SK-N-SH treated with all-trans-retinoic acid at 6 μM for 48 hours (cell line): ENCODE measurements around the gene ACSM4.

Experiments
- BACH2 ChIP-seq: fragments of 250-450 bp; sonication (Bioruptor Pico); IDR thresholded peaks from 2 replicates; pipeline ENCODE4 v1.9.0; 2021; ENCODE audit warnings: mild to moderate bottlenecking, borderline replicate concordance
- ESRRG ChIP-seq: fragments of 250-450 bp; sonication (Bioruptor Pico); IDR thresholded peaks from 2 replicates; pipeline ENCODE4 v1.6.1; 2021; ENCODE audit warnings: mild to moderate bottlenecking
- GLIS3 ChIP-seq: fragments of 250-450 bp; sonication (Bioruptor Pico); IDR thresholded peaks from 2 replicates; pipeline ENCODE4 v1.5.0; 2020; ENCODE audit warnings: mild to moderate bottlenecking, moderate library complexity
- OSR1 ChIP-seq: fragments of 250-450 bp; sonication (Bioruptor Pico); IDR thresholded peaks from 2 replicates; pipeline ENCODE4 v1.8.0; 2022; ENCODE audit warnings: moderate library complexity, mild to moderate bottlenecking, inconsistent platforms
- SNAI2 ChIP-seq: fragments of 250-450 bp; sonication (Bioruptor Pico); IDR thresholded peaks from 2 replicates; pipeline ENCODE4 v1.5.0; 2020; ENCODE audit warnings: mild to moderate bottlenecking, moderate library complexity
- TCF4 ChIP-seq: fragments of 250-450 bp; sonication (Bioruptor Pico); IDR thresholded peaks from 2 replicates; pipeline ENCODE4 v1.8.0; 2021; ENCODE audit warnings: mild to moderate bottlenecking, moderate library complexity, borderline replicate concordance
- TSHZ2 ChIP-seq: fragments of 250-450 bp; sonication (Bioruptor Pico); IDR thresholded peaks from 2 replicates; pipeline ENCODE4 v1.5.0; 2020; ENCODE audit warnings: mild to moderate bottlenecking, moderate library complexity
- TF ChIP-seq, protein P1 (sequence below): fragments of 250-450 bp; sonication (Bioruptor Pico); IDR thresholded peaks from 2 replicates; pipeline ENCODE4 v1.8.0; 2021; ENCODE audit warnings: low read depth, mild to moderate bottlenecking, moderate library complexity, borderline replicate concordance
- TF ChIP-seq, protein P2 (sequence below): fragments of 250-450 bp; sonication (Bioruptor Pico); IDR thresholded peaks from 2 replicates; pipeline ENCODE4 v1.5.1; 2021; ENCODE audit warnings: mild to moderate bottlenecking, moderate library complexity
- TF ChIP-seq, protein P3 (sequence below): fragments of 250-450 bp; sonication (Bioruptor Pico); IDR thresholded peaks from 2 replicates; pipeline ENCODE4 v1.8.0; 2020; ENCODE audit warnings: mild to moderate bottlenecking, moderate library complexity, borderline replicate concordance

DNA sequence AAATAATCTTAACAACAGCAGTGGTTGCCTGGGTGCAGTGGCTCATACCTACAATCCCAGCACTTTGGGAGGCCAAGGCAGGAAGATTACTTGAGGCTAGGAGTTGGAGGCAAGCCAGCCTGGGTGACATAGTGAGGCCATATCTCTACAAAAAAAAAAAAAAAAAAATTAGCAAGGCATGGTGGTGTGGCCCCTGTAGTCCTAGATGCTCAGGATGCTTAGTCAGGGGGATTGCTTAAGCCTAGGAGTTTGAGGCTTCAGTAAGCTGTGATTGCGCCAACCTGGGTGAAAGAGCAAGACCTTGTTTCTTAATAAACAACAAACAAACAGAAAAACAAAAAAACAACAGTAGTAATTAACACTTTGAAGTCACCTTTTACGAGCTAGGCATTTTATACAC, 642 bp upstream of the ACSM4 start:
- TF ChIP-seq BACH2, result no peak
- no peak for TF ChIP-seq TSHZ2 (CRISPR knock-in tag)
- TF ChIP-seq, protein P1, sequence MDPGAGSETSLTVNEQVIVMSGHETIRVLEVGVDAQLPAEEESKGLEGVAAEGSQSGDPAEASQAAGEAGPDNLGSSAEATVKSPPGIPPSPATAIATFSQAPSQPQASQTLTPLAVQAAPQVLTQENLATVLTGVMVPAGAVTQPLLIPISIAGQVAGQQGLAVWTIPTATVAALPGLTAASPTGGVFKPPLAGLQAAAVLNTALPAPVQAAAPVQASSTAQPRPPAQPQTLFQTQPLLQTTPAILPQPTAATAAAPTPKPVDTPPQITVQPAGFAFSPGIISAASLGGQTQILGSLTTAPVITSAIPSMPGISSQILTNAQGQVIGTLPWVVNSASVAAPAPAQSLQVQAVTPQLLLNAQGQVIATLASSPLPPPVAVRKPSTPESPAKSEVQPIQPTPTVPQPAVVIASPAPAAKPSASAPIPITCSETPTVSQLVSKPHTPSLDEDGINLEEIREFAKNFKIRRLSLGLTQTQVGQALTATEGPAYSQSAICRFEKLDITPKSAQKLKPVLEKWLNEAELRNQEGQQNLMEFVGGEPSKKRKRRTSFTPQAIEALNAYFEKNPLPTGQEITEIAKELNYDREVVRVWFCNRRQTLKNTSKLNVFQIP (CRISPR knock-in tag), result no peak
- TF ChIP-seq, protein P2, sequence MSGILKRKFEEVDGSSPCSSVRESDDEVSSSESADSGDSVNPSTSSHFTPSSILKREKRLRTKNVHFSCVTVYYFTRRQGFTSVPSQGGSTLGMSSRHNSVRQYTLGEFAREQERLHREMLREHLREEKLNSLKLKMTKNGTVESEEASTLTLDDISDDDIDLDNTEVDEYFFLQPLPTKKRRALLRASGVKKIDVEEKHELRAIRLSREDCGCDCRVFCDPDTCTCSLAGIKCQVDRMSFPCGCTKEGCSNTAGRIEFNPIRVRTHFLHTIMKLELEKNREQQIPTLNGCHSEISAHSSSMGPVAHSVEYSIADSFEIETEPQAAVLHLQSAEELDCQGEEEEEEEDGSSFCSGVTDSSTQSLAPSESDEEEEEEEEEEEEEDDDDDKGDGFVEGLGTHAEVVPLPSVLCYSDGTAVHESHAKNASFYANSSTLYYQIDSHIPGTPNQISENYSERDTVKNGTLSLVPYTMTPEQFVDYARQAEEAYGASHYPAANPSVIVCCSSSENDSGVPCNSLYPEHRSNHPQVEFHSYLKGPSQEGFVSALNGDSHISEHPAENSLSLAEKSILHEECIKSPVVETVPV (CRISPR knock-in tag), result no peak
- TF ChIP-seq TCF4 (CRISPR knock-in tag), result no peak
- TF ChIP-seq, protein P3, sequence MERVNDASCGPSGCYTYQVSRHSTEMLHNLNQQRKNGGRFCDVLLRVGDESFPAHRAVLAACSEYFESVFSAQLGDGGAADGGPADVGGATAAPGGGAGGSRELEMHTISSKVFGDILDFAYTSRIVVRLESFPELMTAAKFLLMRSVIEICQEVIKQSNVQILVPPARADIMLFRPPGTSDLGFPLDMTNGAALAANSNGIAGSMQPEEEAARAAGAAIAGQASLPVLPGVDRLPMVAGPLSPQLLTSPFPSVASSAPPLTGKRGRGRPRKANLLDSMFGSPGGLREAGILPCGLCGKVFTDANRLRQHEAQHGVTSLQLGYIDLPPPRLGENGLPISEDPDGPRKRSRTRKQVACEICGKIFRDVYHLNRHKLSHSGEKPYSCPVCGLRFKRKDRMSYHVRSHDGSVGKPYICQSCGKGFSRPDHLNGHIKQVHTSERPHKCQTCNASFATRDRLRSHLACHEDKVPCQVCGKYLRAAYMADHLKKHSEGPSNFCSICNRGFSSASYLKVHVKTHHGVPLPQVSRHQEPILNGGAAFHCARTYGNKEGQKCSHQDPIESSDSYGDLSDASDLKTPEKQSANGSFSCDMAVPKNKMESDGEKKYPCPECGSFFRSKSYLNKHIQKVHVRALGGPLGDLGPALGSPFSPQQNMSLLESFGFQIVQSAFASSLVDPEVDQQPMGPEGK (CRISPR knock-in tag), result no peak
- TF ChIP-seq OSR1 (CRISPR knock-in tag), result no peak
- no peak for TF ChIP-seq GLIS3 (CRISPR knock-in tag)
- TF ChIP-seq ESRRG (CRISPR knock-in tag), result no peak
- no peak for TF ChIP-seq SNAI2
